Liver (tissue), 3 donors: Measurements from ENCODE around the gene TNFRSF1B.

Experiments
- CTCF ChIP-seq: fragments of 150-350 bp; IDR thresholded peaks from 2 replicates; pipeline ENCODE4 v1.5.1; 2017; ENCODE audit warnings: improper control_type of control experiment, low read depth, low read length; ENCODE audit not compliant: missing input control
- GABPA ChIP-seq, 2 donors: IDR thresholded peaks in 1 of 2; conservative IDR thresholded peaks in 1 of 2; 2 replicates each; pipeline ENCODE4 v1.6.1; 2016; ENCODE audit warnings: antibody characterized with exemption in 2 of 2, mild to moderate bottlenecking in 1 of 2, moderate library complexity in 1 of 2
- JUND ChIP-seq, 2 donors: IDR thresholded peaks; 2 replicates each; pipeline ENCODE4 v1.6.1; 2016; ENCODE audit warnings: antibody characterized with exemption in 2 of 2
- RAD21 ChIP-seq, 2 donors: IDR thresholded peaks; 2 replicates each; pipeline ENCODE4 v1.6.1; 2016; ENCODE audit warnings: antibody characterized with exemption in 2 of 2, mild to moderate bottlenecking in 2 of 2
- TAF1 ChIP-seq: conservative IDR thresholded peaks from 2 replicates; pipeline ENCODE4 v1.6.1; 2016; ENCODE audit warnings: antibody characterized with exemption, mild to moderate bottlenecking
- YY1 ChIP-seq: IDR thresholded peaks from 2 replicates; pipeline ENCODE4 v1.6.1; 2016; ENCODE audit warnings: antibody characterized with exemption, mild to moderate bottlenecking
- TF ChIP-seq, protein P1 (sequence below): IDR thresholded peaks from 2 replicates; pipeline ENCODE4 v1.6.1; 2016; ENCODE audit warnings: antibody characterized with exemption, mild to moderate bottlenecking
- TF ChIP-seq, protein P2 (sequence below): IDR thresholded peaks from 2 replicates; pipeline ENCODE4 v1.6.1; 2016; ENCODE audit warnings: antibody characterized with exemption
- donor health status: healthy.
- donor health status: healthy.

DNA sequence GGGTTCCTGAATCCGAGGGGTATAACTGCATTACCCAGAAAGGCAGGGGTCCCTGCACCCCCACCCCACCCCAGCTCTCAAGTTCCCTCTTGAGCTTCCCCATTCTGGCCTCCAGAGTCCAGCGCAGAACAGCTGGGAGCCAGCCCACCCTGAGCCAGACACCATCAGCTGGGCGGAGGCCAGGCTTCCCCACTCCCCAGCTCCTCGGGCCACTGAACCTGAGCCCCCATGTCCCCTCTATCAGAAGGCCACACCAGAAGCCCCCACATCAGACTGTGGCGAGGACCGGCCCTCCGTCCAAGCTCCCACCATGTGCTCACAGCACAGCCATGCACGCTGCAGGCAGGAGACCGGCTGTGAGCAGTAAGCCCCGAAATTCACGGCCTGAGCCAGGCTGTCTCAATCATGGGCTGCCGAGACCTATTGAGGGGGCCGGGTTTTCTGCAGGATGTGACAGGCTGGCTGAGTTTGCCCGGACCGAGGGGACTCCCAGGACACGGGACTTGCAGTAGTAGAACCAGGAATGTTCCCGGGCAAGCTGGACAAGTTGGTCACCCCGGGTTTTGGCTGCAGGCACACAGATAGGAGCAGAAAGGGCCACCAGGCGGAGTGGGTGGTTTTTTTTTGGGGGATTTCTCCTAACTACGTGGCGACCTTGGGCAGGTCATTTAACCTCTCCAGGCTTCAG is 25.5 kb upstream of the TNFRSF1B start:
- TF ChIP-seq CTCF (no peak), TAF1 (no peak), GABPA (IDR thresholded peaks at IDR 0.05 in 1 of 2, conservative IDR thresholded peaks at IDR 0.05 in 1 of 2) (no peak), YY1 (no peak), RAD21 (IDR thresholded peaks at IDR 0.05) (no peak), JUND (IDR thresholded peaks at IDR 0.05) (no peak)
- TF ChIP-seq, protein P1, sequence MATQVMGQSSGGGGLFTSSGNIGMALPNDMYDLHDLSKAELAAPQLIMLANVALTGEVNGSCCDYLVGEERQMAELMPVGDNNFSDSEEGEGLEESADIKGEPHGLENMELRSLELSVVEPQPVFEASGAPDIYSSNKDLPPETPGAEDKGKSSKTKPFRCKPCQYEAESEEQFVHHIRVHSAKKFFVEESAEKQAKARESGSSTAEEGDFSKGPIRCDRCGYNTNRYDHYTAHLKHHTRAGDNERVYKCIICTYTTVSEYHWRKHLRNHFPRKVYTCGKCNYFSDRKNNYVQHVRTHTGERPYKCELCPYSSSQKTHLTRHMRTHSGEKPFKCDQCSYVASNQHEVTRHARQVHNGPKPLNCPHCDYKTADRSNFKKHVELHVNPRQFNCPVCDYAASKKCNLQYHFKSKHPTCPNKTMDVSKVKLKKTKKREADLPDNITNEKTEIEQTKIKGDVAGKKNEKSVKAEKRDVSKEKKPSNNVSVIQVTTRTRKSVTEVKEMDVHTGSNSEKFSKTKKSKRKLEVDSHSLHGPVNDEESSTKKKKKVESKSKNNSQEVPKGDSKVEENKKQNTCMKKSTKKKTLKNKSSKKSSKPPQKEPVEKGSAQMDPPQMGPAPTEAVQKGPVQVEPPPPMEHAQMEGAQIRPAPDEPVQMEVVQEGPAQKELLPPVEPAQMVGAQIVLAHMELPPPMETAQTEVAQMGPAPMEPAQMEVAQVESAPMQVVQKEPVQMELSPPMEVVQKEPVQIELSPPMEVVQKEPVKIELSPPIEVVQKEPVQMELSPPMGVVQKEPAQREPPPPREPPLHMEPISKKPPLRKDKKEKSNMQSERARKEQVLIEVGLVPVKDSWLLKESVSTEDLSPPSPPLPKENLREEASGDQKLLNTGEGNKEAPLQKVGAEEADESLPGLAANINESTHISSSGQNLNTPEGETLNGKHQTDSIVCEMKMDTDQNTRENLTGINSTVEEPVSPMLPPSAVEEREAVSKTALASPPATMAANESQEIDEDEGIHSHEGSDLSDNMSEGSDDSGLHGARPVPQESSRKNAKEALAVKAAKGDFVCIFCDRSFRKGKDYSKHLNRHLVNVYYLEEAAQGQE, result no peak
- TF ChIP-seq, protein P2, sequence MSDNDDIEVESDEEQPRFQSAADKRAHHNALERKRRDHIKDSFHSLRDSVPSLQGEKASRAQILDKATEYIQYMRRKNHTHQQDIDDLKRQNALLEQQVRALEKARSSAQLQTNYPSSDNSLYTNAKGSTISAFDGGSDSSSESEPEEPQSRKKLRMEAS, result no peak
